B cell (primary cell): ENCODE measurements around the gene TRIO.

Experiments
- EZH2 ChIP-seq: IDR thresholded peaks from 2 replicates; pipeline ENCODE4 v1.6.1; 2012; ENCODE audit warnings: borderline replicate concordance, low read depth, mild to moderate bottlenecking, moderate library complexity, low read length; ENCODE audit not compliant: insufficient read depth, poor library complexity, severe bottlenecking
- TF ChIP-seq, protein P1 (sequence below): fragments of 200-600 bp; IDR thresholded peaks from one replicate; pipeline ENCODE4 v1.8.0; 2022; ENCODE audit warnings: antibody characterized with exemption, mild to moderate bottlenecking

DNA sequence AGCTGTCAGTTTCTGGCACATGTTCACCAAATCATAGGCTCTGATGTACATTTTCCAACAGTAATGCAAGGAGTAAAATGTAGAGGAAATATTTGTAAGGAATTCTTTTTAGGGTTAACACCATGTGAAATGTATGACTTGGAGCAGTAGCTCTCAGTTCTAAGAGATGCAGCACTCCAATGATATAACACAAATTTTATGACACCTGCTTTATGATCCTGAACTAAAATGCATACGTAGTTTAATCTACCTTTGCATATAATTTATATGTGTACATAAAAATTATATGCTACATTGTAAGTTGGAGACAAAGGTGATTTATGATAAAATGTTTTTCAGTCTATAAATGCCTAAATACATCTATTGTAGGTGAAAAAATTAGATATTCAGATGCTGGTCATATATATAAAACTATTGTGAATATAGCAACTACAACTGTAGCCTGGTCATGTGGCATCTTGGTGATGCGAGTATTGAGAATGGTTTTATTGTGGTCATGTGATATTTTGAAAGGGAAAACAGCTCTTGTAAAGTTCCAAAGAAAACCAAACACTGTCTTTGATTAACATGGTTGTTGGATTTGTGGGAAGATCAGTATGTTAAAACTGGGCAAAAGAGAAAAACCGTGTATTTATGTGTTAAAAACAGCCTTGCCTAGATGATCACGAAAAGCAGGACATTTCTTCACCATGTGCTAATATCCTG is 171.0 kb downstream of the TRIO start:
- TF ChIP-seq, protein P1, sequence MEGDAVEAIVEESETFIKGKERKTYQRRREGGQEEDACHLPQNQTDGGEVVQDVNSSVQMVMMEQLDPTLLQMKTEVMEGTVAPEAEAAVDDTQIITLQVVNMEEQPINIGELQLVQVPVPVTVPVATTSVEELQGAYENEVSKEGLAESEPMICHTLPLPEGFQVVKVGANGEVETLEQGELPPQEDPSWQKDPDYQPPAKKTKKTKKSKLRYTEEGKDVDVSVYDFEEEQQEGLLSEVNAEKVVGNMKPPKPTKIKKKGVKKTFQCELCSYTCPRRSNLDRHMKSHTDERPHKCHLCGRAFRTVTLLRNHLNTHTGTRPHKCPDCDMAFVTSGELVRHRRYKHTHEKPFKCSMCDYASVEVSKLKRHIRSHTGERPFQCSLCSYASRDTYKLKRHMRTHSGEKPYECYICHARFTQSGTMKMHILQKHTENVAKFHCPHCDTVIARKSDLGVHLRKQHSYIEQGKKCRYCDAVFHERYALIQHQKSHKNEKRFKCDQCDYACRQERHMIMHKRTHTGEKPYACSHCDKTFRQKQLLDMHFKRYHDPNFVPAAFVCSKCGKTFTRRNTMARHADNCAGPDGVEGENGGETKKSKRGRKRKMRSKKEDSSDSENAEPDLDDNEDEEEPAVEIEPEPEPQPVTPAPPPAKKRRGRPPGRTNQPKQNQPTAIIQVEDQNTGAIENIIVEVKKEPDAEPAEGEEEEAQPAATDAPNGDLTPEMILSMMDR, result no peak
- no peak for TF ChIP-seq EZH2
